ENCODE results near the gene OR5K2. TPM values are rescaled to one million over a fixed set of nuclear protein-coding genes. Genes with fewer than 3 reads are reported as not detected.

Gene OR5K2
- total RNA-seq, 1 donor from 2014 or later: not detected

DNA sequence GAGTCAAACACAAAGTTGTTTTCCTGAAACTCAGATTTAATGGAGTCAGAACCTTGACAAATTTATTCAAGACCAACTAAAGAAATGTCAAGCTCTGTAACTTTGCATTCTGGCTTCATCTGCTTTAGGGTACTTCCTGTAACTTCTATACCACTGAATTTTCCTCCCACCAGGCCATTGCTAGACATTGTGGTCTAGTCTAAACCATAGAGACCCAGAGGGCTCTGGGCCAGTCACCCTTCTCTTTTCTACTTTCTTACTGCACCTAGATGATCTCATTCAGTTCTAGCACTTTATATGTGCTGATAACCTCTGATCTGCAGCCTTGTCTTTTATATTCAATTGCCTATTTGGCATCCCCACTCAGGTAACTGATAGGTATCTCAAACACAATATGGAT, 37.3 kb upstream of the OR5K2 start:
- TF ChIP-seq, protein P1, sequence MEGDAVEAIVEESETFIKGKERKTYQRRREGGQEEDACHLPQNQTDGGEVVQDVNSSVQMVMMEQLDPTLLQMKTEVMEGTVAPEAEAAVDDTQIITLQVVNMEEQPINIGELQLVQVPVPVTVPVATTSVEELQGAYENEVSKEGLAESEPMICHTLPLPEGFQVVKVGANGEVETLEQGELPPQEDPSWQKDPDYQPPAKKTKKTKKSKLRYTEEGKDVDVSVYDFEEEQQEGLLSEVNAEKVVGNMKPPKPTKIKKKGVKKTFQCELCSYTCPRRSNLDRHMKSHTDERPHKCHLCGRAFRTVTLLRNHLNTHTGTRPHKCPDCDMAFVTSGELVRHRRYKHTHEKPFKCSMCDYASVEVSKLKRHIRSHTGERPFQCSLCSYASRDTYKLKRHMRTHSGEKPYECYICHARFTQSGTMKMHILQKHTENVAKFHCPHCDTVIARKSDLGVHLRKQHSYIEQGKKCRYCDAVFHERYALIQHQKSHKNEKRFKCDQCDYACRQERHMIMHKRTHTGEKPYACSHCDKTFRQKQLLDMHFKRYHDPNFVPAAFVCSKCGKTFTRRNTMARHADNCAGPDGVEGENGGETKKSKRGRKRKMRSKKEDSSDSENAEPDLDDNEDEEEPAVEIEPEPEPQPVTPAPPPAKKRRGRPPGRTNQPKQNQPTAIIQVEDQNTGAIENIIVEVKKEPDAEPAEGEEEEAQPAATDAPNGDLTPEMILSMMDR (IDR thresholded peaks at IDR 0.05): no peak
- no peak for ATAC-seq

DNA sequence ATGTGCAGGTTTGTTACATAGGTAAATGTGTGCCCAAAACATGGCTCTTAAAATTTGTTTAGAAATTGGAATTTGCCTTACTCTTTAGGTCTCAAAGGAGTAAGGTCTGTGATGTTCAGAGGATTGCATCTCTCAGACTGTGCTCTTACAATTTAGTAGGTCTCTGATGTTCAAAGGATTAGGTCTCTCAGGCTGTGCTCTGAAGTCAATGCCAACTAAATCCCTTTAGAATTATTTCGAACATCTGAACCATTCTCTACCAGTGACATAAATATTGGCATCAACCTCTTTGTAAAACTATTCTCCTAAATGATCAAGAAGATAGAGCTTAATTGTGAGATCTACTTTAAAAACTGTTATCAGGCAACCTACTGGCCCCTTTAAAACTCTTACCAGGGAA, 34.6 kb upstream of the OR5K2 start, which contains the start of gene OR5K1:
OR5K1 (plus strand) TSS at position 301 of the 400 bp plus-strand sequence. CDS start 6,376 bp downstream, outside the sequence.
- Histone ChIP-seq H3K4me1 (no peaks in the 10 kb centered on the region), H3K27ac (no peak within 1 kb of the TSS), H3K4me3 (no peak within 1 kb of the TSS), H3K9me3 (no peaks in the 10 kb centered on the region), H3K27me3 (no peaks in the 10 kb centered on the region), H3K36me3 (no peaks in the 10 kb centered on the region)
- DNase-seq (no peak), ATAC-seq (no peak)
- intact Hi-C loops (cut with DNase I): no loop called here
- TF ChIP-seq, protein P1 (IDR thresholded peaks at IDR 0.05): no peak

More for the DNA sequence above, 37.3 kb upstream of the OR5K2 start:
- H3K36me3 ChIP-seq: no peaks in the 10 kb centered on the region
- DNase-seq: no peak
- intact Hi-C loops (cut with DNase I): no loop called here
- no peaks in the 10 kb centered on the region for H3K9me3 ChIP-seq
- H3K4me3 ChIP-seq: no peak overlapping the region
- H3K27ac ChIP-seq: no peak overlapping the region
- no peaks in the 10 kb centered on the region for H3K27me3 ChIP-seq
- no peaks in the 10 kb centered on the region for H3K4me1 ChIP-seq

DNA sequence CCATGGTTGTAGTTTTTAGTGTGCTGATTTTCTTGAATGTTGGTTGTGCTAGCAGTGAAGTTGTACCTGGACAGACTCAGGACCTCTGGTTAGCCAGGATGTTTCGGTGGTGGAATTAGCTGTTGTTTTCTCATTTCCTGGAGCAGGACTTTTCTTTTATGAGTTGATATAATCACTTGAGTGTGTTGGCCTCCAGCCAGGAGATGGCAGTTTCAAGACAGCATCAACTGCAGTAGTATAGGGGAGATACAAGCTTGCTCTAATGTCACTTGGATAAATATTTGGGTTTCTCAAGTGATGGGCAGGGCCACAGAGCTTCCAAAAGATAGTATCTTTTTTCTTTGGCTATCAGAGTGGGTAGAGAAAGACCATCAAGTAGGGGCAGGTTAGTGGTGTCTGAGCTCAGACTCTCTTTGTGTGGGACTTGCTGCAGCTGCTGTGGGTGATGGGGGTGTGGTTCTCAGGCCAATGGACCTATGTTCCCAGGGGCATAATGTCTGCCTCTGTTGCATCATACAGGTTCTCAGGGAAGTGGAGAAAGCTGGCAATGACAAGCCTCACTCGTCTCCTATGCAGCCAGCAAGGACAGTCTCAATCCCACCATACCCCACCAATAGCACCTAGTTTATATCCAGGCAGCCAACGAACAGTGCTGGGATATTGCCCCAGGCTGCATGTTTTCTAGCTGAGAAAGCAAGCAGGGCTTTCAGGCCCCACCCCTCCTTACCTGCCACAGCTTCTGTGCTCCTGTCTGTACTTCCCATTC, 14.6 kb upstream of the OR5K2 start:
- H3K4me3 ChIP-seq: no peak overlapping the region
- H3K9me3 ChIP-seq: no peaks in the 10 kb centered on the region
- no peaks in the 10 kb centered on the region for H3K36me3 ChIP-seq
- no peak overlapping the region for H3K27ac ChIP-seq
- intact Hi-C loops (cut with DNase I): no loop called here
- no peak for DNase-seq
- no peak for ATAC-seq
- no peaks in the 10 kb centered on the region for H3K27me3 ChIP-seq
- no peaks in the 10 kb centered on the region for H3K4me1 ChIP-seq
- TF ChIP-seq, protein P1 (IDR thresholded peaks at IDR 0.05): no peak

DNA sequence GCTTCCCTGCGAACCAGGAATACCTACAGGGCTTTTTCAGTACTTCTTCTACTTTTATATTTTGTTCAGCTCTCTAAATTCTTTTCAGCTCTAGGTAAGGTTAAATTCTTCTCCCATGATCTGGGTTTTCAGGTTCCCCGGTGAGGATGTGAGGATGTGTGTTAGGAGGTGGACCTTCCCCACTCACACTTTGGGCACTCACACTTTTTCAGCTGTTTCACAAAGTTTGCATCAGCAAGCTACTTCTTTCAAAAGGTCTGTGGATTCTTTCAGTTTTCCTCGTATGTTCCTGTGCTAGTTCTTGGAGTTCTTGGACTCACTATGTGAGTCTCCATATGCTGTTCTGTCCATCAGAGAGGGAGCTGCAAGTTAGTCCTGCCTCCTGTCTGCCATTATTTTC, 13.9 kb upstream of the OR5K2 start:
- Histone ChIP-seq H3K9me3 (no peaks in the 10 kb centered on the region), H3K27me3 (no peaks in the 10 kb centered on the region), H3K36me3 (no peaks in the 10 kb centered on the region), H3K4me3 (no peak overlapping the region), H3K4me1 (no peaks in the 10 kb centered on the region), H3K27ac (no peak overlapping the region)
- TF ChIP-seq, protein P1 (IDR thresholded peaks at IDR 0.05): no peak
- ATAC-seq (no peak), DNase-seq (no peak)
- intact Hi-C loops (cut with DNase I): no loop called here

DNA sequence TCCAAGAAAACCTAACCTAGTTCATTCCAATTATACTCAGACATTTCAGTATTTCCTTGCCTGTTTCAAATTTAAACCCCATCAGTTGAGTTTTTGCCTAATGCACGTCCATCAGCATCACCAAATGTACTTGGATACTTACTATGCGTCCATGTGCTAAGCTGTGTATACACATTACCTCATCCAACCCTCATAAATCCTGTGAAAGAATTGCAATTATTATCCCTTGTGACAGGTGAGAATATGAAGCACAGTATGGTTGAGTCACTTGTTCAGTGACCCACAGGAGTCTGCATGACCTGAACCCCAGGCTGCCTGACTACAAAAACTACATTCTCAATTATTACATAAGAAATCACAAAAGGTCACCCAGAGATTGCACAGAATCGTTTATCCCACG, 2.5 kb downstream of the OR5K2 start:
- TF ChIP-seq, protein P1 (IDR thresholded peaks at IDR 0.05): no peak
- ATAC-seq: no peak
- DNase-seq: no peak
- no peaks in the 10 kb centered on the region for H3K27me3 ChIP-seq
- H3K4me3 ChIP-seq: no peak overlapping the region
- intact Hi-C loops (cut with DNase I): no loop called here
- H3K9me3 ChIP-seq: no peaks in the 10 kb centered on the region
- no peaks in the 10 kb centered on the region for H3K4me1 ChIP-seq
- no peak overlapping the region for H3K27ac ChIP-seq
- H3K36me3 ChIP-seq: no peaks in the 10 kb centered on the region

Data from upper lobe of right lung (tissue), 1 donor.